ENCODE data around the gene CRYAA.
"Not testable (repeated sequence)": the region's sequence is repeated elsewhere in the genome, so short reads cannot be mapped to it uniquely, and the experiment has no call there.

The CRYAA gene, protein sequence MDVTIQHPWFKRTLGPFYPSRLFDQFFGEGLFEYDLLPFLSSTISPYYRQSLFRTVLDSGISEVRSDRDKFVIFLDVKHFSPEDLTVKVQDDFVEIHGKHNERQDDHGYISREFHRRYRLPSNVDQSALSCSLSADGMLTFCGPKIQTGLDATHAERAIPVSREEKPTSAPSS

DNA sequence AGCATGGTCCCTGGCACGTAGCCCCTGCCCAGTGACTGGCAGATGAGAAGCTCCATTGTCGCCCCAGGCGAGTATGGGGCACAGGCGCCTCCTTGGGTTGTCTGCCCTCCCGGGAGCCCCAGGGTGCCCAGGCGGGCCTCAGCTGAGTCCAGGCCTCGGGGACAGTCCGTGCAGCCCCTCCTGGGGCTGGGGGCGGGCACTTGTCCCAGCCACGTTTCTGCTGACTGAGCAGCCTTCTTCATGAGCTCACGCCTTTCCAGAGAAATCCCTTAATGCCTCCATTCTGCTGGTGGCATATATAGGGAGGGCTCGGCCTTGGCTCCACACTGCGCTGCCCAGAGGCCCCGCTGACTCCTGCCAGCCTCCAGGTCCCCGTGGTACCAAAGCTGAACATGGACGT, at the start of gene CRYAA:
Gene CRYAA, plus strand, starts transcription at position 301 of the 400 bp plus-strand sequence. Its CDS starts 92 bp downstream, at position 393.
- not testable (repeated sequence) for DNase-seq

DNA sequence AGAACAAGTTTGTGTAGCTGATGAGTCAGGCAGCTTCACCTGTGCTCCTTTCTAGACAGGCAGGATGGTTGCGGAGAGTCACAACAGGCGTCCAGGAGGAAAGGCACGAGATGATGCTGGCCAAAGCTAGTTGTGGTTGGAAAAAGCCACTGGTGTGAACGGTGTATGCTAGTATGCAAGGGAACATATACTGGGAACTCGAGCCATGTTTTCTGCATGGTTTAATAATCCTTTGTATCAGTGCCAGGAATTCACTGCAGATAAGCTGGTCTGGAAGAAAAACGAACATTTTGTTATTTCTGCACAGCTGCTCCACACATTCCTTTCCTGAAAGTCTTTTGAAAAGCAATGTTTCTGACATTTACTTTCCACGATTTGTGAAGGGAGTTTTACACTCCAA, 38.7 kb upstream of the CRYAA start:
- DNase-seq, result not testable (repeated sequence)

DNA sequence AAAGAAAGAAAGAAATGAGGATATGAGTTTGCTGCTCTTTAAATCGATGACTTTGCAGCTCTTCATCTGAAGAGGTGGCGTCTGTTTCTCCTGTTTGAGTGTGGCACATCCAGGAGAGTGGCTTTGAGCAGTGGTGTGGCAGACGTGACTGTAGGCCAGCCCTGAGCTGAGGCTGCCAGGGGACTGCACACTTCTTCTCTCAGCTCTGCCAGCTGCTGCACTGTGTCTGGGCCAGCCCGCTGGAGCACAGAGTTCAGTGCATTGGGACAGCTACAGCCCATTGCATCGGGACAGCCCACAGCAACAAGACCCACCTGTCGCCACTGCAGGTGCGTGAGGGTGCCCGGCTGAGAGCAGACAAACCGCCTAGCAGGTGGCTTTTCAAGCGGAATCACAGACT, 34.3 kb upstream of the CRYAA start:
- DNase-seq, result not testable (repeated sequence)

DNA sequence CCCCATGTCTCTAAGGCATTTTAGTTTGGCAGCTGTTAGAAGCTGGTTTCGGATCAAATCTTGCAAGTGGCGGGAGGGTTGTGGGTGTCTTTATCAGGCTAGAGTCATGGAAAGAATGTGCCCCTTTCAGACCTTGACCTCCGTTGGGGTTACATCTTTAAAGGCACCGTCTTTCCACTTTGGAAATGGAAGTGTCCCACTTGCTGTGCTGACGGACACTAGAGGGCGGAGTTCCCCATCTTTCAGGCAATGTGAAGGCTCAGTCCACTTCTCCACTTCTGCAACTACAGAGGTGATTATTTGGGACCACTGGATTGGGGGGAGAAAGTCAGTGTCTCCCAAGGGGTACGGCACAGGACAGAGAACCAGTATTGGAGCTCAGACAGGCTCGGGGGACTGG, 29.9 kb upstream of the CRYAA start:
- not testable (repeated sequence) for DNase-seq

DNA sequence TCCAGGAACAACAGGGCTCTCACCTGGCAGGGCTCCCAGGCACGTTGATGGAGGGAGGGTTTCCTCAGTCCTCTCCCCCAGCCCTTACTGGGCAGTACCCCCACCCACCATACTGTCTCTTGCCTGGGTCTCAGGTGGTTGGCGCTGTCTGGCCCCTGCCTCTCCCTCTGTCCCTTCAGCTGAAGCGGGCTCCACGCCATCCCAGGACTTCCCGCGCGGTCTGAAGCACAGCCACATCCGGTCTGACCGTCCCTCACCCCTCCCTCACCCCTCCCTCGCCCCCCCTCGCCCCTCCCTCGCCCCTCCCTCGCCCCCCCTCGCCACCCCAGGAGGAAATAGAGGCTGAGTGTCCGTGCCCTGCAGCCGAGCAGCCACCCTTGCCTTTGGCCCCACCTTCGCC, 27.4 kb upstream of the CRYAA start:
- DNase-seq, result not testable (repeated sequence)

DNA sequence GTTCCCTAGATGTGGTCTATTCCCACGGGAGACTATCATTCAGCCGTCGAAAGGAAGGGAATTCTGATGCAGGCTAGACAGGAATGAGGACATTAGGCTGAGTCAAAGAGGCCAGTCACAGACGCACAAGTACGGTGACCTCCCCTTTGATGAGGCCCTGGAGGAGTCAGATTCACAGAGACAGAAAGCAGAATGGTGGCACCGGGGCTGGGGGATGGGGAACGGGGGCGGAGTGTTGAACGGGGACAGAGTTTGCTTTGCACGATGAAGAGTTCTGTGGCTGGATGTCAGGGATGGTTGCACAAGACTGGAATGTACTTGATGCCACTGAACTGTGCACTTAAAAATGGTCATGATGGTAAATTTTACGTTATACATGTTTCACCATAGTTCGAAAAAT, 22.2 kb upstream of the CRYAA start:
- DNase-seq, result not testable (repeated sequence)

DNA sequence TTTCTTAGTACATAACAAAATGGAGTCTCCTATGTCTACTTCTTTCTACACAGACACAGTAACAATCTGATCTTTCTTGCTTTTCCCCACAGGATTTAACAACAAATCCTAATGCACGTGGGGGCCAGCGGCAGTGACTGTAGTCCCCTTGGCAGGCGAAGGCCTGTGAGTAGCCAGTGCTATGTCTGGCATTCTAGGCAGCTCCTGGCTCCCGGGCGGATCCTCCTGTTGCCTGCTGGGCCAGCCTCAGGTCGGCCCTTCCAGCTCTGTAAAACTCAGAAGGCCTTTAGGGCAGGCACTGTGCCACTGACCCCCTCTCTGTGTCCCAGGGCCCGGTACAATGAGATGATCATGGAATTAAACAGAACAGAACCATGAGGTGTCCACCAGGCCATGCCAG, 20.8 kb upstream of the CRYAA start:
- DNase-seq, result not testable (repeated sequence)

DNA sequence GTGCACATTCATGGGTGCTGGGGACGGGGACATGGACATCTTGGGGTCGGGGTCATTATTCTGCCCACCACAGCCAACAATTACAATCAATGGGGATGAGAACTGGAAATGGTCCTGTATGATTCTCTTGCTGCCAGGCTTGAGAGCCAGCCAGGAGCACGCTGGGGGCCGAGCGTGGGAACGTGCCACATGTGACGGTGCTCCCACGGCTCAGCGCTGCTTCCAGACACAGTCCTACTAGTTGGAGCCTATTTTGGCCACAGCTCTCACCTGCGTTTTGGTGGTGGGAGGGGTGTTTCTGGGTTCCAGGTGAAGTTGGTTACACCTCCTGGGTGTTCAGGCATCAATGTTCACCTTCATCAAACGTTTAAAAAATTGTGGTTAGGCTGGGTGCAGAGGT, 19.5 kb upstream of the CRYAA start:
- DNase-seq, result not testable (repeated sequence)

DNA sequence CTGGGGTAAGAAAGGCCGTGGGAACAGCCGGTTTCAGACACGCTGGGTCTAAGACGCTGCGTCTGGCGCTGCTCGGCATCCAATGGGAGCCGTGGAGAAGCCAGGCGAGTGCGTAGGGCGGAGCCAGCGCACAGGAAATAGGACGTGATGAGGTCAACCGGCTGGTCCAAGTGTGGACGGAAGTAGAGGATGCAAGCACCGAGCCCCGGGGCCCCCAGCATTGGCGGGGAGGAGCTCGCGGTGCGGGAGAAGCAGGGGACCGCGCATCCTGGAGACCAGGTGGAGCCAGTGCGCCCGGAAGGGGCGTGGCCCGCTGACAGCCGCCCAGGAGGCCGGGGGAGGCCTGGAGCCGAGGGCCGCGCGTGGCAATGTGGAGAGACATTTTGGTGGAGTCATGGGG, 15.2 kb upstream of the CRYAA start:
- not testable (repeated sequence) for DNase-seq

DNA sequence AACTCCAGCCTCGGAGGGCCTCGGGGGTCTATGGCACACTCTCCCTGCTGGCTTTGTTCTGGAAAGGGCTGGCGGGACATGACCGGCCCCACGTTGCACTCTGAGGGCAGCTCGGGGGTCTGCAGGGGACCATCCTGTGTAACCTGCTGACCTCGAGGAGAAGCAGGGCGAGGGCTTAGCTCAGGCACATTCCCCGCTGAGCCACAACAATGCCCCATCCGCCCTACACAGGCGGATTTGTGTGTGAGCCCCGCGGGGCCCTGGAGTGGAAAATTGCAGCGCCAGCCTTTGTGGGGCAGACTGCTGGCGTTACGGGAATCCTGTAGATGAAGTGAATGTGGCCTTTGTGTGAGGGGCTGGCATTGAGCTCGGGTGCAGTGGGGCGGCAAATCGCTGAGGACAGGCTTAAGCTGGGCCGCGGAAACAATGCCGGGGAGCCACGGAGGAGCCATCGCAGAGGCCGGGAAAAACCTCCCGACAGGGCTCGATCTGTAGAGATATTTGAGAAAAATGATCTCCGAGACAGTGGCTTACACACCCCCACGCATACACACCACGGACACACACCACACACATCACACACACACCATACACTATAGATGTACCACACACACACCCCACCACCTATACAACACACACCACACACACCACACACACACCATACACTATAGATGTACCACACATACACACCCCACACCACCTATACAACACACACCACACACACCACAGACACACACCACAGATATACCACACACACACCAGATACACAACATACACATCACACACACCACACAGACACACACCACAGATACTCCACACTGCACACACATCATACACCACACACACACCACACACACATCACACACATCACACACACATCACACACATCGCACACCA, 9.3 kb upstream of the CRYAA start:
- not testable (repeated sequence) for DNase-seq

DNA sequence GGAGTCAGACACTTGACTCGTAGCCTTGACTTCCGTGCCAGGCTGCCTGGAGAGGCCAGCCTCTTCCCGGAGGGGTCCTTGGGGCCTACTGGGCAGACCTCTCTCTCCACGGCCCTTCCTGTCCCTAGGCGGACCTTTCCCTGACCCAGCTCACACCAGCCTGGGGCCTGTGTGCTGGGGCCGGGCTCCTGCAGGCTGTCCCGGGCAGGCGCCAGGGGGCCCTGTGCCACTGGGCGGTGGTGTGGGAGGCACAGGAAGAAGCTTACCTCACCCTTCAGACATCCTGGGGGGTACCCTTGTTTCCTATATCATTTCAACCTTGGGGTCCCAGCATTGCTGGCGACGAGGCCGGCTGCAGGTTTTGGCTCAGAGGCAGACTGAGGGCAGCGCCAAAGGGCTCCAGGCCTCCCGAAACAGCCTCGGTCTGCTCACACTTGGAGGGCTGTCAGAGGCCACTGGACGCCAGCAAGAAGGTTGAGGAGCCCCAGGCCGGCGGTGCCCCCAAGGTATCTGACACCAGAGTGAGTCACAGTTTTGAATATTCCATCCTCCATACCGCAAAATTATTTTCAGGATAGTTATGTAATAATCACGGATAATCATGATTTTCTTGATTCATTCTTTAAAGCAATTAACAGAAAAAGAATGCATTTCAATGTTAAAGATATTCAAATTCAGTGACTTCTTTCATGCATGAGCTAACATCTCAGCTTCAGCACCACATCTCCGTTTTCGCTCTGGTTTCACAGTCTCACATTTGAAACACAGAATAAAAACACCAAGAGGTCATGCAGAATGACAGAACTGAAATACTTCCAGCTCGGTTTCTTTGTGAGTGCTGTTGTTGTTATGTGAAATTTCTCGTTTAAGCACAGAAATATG, 6.7 kb upstream of the CRYAA start:
- not testable (repeated sequence) for DNase-seq

DNA sequence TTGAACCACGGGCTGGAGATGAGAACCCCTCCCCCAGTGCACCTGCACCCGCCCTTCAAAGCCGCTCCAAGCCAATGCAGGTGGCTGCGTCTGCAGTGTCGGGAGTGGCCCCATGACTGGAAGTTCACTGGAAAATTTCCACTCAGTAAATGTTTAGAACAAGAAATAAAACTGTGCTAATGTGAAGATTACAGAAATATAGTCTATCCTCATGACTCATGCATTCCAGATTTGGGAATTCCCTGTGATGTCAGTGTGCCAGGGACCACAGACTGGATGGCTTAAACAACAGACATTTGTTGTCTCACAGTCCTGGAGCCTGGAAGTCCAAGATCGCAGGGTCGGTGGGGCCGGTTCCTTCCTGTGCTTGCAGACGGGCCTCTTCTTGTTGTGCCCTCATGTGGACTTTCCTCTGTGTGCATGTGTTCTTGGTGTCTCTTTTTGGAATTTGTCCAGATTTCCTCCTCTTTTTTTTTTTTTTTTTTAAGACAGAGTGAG, 6.1 kb upstream of the CRYAA start:
- DNase-seq, result not testable (repeated sequence)

DNA sequence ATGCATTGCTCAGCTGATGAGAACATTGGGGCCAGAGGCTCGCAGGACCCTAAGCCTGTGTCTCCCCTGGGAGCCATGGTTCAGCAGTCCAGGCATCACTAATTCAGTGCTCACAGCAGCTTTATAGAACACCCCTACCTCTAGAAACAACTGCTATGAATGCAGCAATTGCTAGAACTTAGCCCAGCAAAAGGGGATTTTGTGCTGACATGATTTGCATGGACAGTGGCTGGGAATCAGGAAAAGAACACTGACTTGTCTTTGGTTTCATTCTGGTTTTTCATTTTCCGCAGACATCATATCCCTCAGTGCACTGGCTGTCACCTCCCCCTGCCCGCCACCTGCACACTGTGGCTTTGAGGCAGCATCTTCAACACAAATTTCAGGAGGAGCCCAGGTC, 4.0 kb upstream of the CRYAA start:
- DNase-seq, result not testable (repeated sequence)

DNA sequence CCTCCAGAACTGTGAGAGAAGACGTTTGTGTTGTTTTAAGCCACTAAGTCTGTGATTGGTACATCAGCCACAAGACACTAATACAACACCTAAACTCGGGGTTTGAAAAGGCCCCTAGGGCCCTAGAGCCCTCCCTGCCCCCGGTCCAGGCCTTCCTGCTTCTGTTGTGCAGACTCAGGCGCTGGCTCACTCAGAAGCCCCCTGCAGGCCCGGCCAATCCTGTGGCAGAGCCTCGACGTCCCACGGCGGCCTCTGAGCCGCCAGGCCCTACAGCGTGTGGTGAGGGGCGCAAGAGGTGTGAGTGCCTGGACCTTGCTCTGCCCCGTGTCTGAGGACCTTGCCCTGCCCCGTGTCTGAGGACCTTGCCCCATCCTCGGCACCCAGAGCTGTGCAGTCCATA, 3.1 kb upstream of the CRYAA start:
- not testable (repeated sequence) for DNase-seq

DNA sequence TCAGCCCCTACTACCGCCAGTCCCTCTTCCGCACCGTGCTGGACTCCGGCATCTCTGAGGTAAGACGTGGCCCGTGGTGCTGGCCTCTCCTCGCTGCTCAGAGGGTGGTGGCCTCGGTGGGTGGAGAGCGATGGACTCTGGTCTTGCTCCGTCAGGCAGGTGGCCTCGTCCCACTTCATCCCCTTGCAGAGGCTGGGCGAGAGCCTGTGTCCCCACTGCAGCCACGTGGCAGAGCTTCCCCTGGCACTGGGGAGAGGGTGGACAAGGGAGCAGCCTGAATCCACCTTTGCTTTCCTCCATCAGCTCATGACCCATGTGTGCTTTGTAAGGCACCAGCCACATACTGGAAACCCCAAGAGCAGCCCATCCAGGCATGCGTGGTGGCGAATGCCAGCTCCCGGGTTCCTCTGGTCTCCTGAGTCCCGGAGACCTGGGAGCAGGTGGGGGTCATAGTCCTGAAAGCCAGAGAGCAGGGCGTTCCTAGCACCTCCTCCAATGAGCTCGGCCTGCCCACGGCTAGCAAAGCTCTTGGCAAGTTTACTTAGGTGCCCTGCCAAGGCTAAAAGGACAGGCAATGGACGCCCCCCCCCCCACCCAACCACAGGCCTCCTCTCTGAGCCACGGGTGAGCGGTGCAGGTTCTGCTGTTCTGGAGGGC, 550 bp downstream of the CRYAA start:
- DNase-seq, result not testable (repeated sequence)

DNA sequence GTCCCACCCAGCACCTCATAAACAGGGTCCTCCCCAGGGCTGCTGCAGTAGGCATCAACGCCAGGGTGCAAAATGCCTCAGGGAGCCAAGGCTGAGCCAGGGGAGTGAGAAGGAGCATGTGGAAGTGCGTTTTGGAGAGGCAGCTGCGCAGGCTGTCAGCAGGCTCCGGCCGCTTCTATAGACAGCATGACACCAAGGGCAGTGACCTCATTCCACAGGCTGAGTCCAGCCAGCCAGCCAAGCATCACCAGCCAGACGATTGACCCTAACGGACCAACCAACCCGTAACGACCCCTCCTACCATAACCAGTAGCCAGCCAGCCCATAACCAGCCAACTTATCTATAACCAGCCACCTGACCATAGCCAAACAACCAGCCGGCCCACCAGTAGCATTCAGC, 1.1 kb downstream of the CRYAA start:
- not testable (repeated sequence) for DNase-seq

DNA sequence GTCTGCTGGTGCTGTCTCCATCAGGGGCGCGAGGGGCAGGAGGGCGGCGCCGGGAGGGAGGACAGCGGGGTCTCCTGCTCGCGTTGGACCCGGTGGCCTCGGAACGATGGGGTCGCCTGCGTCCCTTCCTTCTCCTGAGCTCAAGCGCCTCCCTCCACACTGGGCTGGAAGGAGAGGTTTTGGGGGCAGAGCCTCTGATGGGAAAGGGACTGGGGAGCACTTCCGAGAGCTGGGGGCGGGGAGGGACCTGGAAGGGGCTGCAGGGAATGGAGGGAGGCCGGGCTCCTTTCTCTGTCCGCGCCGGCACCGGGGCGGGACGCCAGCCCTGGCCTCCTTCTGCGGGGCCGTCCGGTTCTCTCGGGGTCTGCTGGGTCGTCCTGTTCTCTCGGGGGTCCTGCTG, 4.0 kb downstream of the CRYAA start:
- not testable (repeated sequence) for DNase-seq

DNA sequence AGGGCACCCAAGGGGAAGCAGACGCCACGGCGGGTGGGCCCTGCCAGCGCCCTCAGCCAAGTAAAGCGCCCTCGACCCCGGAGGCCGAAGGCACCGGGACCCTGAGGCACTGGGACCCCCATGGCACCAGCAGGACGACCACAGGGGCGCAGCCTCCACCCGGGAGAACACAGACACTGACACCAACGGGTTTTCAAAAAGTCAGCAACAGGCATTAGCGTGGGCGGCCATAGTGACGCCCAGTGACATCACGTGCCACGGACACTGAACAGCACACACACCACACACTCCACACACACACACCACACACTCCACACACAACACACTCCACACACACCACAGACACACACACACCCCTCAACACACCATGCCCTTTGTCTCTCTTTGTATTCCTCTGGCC, 4.6 kb downstream of the CRYAA start:
- not testable (repeated sequence) for DNase-seq

DNA sequence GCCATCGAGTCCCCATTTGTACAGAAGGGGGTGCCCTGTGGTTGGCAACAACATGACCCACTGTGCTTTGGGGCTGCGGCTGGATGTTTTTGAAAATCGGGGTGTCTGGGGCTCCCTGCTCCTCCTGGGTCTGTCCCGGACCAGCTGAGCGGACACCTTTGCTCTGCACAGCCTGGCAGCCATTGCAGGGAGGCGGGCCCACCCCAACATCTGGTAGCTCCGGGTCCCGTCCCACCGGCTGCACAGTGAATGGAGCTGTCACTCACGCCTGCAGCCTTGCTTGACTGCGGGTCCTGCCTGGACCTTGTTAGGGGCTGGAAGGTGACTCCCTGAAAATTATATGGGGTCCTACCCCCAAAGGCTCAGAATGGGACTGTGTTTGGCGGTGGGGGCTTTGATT, 5.1 kb downstream of the CRYAA start:
- DNase-seq, result not testable (repeated sequence)

DNA sequence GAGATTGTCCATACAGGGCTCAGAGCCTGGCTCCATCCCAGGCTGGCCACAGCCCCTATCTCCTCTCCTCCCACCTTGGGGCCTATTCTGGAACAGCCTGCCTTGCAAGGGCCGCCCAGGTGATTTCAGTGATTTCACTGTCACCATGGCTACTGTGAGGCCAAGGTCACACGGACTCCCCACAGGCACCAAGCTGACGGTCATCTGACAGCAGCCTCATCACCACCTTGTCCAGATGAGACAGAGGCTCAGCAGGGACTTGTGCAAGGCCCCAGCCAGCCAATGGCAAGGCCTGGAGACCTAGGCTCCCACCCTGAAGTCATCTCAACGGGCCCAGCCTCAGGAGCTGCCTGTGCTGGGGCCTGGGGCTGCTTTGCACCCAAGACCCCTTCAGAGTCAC, 6.2 kb downstream of the CRYAA start:
- DNase-seq, result not testable (repeated sequence)

DNA sequence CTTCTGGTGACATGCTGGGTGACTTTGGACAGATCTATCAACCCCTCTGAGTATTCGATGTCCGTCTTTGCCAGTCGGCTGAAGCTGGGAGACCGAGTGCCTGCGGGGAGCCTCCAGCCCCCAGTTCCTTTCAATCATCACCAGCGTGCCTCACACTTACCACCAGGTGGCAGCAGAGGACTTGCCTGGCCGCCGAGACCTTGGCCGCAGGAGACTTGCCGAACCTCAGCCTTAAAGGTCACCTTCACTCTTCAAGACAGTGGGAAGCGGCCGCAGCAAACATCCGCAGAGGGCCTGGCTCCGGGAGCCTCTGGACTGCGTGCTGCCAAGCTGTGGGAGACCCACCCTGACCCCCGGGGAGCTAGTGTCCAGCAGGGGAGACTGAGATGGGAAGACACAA, 7.8 kb downstream of the CRYAA start:
- DNase-seq, result not testable (repeated sequence)
